ENCODE measurements around the gene NHERF2.

NHERF2 gene

DNA sequence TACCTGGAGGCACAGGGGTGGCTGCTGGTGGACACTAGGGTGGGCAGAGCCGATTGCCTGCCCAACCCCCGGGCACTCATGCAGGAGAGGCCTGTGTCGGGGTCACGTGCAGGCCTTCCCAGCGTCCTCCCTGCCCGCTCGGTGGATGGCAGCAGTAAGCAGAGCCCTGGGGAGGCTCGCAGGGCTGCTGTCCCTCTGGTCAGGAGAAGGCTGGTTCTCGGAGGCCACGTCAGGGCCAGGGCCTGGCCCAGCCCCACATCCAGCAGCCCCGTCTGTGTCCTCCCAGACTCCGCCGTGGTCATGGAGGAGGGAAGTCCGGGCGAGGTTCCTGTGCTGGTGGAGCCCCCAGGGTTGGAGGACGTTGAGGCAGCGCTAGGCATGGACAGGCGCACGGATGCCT, 56.7 kb downstream of the NHERF2 start:
- in situ Hi-C loops (cut with HindIII; ENCODE audit: low pct_ligation_motif_present, low sequenced_read_pairs) = no loop called here
- no peak overlapping the region for H3K4me3 ChIP-seq (ENCODE audit: low read depth, low read length)
- TF ChIP-seq, protein P1, sequence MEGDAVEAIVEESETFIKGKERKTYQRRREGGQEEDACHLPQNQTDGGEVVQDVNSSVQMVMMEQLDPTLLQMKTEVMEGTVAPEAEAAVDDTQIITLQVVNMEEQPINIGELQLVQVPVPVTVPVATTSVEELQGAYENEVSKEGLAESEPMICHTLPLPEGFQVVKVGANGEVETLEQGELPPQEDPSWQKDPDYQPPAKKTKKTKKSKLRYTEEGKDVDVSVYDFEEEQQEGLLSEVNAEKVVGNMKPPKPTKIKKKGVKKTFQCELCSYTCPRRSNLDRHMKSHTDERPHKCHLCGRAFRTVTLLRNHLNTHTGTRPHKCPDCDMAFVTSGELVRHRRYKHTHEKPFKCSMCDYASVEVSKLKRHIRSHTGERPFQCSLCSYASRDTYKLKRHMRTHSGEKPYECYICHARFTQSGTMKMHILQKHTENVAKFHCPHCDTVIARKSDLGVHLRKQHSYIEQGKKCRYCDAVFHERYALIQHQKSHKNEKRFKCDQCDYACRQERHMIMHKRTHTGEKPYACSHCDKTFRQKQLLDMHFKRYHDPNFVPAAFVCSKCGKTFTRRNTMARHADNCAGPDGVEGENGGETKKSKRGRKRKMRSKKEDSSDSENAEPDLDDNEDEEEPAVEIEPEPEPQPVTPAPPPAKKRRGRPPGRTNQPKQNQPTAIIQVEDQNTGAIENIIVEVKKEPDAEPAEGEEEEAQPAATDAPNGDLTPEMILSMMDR (IDR thresholded peaks at IDR 0.05; ENCODE audit: low read depth, low read length, missing control alignments) = no peak
- H3K27ac ChIP-seq = no peak overlapping the region
- H3K27me3 ChIP-seq (replicated peaks) = no peaks in the 10 kb centered on the region
- peaks cover 64% of the 10 kb centered on the region for H3K36me3 ChIP-seq (replicated peaks)
- no peak for DNase-seq

DNA sequence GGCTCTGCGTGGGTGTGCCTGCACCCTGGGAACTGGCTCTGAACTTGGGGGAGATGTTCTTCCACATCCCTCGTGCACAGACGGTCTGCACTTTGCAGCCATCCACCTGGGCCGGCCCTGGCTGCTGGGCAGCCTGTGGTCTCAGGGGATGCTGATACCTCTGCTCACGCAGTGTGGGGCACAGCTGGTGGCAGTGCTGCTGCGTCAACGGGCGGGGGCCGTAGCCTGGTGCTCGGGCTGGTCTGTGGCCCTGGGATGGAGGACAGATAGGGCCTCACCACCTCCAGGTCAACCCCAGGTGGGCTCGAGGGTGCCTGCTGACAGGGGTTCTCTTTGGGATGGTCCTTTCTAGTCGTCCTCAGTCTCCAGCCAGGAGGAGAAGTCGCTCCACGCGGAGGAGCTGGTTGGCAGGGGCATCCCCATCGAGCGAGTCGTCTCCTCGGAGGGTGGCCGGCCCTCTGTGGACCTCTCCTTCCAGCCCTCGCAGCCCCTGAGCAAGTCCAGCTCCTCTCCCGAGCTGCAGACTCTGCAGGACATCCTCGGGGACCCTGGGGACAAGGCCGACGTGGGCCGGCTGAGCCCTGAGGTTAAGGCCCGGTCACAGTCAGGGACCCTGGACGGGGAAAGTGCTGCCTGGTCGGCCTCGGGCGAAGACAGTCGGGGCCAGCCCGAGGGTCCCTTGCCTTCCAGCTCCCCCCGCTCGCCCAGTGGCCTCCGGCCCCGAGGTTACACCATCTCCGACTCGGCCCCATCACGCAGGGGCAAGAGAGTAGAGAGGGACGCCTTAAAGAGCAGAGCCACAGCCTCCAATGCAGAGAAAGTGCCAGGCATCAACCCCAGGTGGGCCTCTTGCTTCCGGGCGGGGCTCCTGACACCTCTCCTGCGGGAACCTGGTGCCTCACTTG, 57.4 kb downstream of the NHERF2 start:
- Histone ChIP-seq H3K4me3 (ENCODE audit: low read depth, low read length) (no peak overlapping the region), H3K27me3 (replicated peaks) (no peaks in the 10 kb centered on the region), H3K27ac (no peak overlapping the region), H3K36me3 (replicated peaks) (peaks cover 65% of the 10 kb centered on the region)
- in situ Hi-C loops (cut with HindIII; ENCODE audit: low pct_ligation_motif_present, low sequenced_read_pairs) = no loop called here
- no peak for DNase-seq
- TF ChIP-seq, protein P1 (IDR thresholded peaks at IDR 0.05; ENCODE audit: low read depth, low read length, missing control alignments) = no peak

DNA sequence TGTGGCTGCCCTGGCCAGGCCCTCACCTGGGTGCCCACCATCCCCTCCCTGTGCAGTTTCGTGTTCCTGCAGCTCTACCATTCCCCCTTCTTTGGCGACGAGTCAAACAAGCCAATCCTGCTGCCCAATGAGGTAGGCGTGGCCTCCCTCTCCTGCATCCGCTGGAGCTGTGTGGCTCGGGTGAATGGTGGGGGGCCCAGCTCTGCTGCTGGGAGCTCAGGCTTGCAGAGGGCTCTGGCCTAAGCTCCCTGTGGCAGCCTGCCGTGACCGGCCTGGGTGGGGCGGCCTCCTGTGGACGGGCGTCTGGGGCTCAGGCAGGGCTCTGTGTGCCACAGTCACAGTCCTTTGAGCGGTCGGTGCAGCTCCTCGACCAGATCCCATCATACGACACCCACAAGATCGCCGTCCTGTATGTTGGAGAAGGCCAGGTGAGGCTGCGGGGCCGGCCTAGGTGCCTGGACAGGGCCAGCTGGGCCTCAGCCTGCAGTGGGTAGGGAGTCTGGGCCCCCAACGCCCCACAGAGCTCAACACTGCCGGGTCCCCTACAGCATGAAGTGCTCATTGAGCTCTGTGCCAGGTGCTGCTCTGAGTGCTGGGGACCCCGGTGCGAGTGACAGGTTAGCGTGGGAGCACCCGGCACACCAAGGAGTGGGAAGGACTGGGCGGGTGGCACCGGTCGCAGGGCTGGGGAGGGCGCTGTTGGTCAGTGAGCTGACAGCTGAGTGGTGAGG, 58.4 kb downstream of the NHERF2 start:
- no peak overlapping the region for H3K27ac ChIP-seq
- in situ Hi-C loops (cut with HindIII; ENCODE audit: low pct_ligation_motif_present, low sequenced_read_pairs) = no loop called here
- DNase-seq = no peak
- H3K27me3 ChIP-seq (replicated peaks) = no peaks in the 10 kb centered on the region
- H3K36me3 ChIP-seq (replicated peaks) = peaks cover 67% of the 10 kb centered on the region
- no peak overlapping the region for H3K4me3 ChIP-seq (ENCODE audit: low read depth, low read length)
- TF ChIP-seq, protein P1 (IDR thresholded peaks at IDR 0.05; ENCODE audit: low read depth, low read length, missing control alignments) = no peak

DNA sequence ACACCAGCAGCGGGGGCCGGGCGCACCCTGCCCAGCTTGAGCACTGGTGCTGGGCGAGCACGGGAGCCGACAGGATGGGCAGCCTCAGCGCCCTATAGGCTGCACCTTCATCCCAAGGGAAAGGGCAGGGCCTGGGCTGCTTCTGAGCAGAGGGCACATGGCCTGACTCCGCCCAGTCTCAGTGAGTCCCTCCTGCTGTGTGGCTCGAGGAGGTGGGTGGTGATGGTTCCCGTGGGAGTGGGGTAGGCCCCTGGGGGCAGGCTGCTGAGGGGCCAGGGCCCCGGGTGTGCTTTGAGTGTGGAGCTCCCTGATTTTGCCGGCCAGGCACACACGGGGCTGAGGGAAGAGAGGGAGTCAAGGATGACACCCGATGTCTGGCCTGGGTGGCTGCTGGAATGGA, 59.0 kb downstream of the NHERF2 start:
- Histone ChIP-seq H3K36me3 (replicated peaks) (peaks cover 71% of the 10 kb centered on the region), H3K27me3 (replicated peaks) (no peaks in the 10 kb centered on the region), H3K4me3 (ENCODE audit: low read depth, low read length) (no peak overlapping the region), H3K27ac (no peak overlapping the region)
- no peak for DNase-seq
- in situ Hi-C loops (cut with HindIII; ENCODE audit: low pct_ligation_motif_present, low sequenced_read_pairs) = no loop called here
- TF ChIP-seq, protein P1 (IDR thresholded peaks at IDR 0.05; ENCODE audit: low read depth, low read length, missing control alignments) = no peak

DNA sequence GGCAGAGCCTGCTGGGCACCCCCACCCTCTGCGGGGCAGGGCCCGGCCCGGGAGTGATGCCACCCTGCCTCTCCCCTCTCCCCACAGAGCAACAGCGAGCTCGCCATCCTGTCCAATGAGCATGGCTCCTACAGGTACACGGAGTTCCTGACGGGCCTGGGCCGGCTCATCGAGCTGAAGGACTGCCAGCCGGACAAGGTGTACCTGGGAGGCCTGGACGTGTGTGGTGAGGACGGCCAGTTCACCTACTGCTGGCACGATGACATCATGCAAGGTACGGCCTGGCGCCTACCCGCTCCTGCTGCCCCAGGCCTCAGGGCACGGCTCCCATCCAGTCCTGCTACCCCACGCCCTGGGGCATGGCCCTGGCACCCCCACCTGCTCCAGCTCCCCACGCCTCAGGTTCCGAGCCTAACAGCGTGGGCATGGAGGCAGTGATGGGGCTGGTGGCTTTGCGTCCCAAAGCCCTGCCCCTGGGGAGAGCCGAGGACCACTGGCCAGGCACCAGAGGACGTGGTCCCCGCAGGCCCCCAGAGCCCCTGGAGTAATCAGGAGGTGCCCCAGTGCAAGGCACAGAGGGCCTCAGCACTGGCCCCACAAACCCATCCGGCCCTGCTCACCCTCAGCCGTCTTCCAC, 59.5 kb downstream of the NHERF2 start:
- Histone ChIP-seq H3K27me3 (replicated peaks) (no peaks in the 10 kb centered on the region), H3K27ac (no peak overlapping the region), H3K36me3 (replicated peaks) (peaks cover 71% of the 10 kb centered on the region), H3K4me3 (ENCODE audit: low read depth, low read length) (no peak overlapping the region)
- no peak for DNase-seq
- TF ChIP-seq, protein P1 (IDR thresholded peaks at IDR 0.05; ENCODE audit: low read depth, low read length, missing control alignments) = no peak
- in situ Hi-C loops (cut with HindIII; ENCODE audit: low pct_ligation_motif_present, low sequenced_read_pairs) = no loop called here
